COLO668 (cell line): ENCODE results near the gene SAXO1.
"Not testable (repeated sequence)": the region's sequence is repeated elsewhere in the genome, so short reads cannot be mapped to it uniquely, and the experiment has no call there.

Source experiments
- DNase-seq: peaks from one replicate; lab custom pipeline; 2025; ENCODE audit not compliant: unreplicated experiment; lab: John Stamatoyannopoulos, UW

The SAXO1 gene, protein sequence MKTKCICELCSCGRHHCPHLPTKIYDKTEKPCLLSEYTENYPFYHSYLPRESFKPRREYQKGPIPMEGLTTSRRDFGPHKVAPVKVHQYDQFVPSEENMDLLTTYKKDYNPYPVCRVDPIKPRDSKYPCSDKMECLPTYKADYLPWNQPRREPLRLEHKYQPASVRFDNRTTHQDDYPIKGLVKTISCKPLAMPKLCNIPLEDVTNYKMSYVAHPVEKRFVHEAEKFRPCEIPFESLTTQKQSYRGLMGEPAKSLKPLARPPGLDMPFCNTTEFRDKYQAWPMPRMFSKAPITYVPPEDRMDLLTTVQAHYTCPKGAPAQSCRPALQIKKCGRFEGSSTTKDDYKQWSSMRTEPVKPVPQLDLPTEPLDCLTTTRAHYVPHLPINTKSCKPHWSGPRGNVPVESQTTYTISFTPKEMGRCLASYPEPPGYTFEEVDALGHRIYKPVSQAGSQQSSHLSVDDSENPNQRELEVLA

DNA sequence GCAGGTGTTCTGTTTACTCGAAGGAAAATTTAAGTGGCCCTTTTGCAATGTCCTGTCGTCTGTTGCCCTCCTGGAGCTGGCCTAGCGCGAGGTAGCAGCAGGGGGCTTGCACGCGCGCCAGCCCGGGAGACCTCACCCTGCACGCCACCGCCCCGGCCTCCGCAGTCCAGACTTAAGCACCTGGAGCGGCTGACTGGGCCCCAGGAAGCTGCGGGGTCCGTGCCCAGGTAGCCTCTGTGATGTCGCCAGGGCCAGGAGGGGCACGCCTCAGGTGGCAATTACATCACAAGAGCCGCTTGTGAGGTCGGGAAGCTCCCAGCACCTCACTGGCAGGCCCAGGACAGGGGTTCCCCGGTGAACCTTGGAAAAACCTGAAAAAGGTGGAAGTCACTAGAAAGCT is at the start of gene SAXO1:
Gene SAXO1 (minus strand): TSS at position 195 of the 400 bp plus-strand sequence. CDS start 301 bp downstream, outside the sequence.
- no peak for DNase-seq

DNA sequence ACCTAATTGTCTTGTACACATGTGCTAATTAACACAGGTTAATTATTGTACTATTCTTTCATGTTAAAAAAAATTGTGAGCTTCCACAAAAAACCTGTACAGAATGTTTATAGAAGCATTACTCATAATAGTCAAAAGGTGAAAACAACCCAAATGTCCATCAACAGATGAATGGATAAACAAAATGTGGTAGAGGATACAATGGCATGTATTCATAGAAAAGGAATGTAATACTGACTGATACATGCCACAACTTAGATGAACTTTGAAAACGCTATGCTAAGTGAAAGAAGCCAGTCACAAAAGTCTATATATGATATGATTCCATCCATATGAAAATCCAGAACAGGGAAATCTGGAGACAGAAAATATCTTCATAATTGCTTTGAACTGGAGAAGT is 41.8 kb upstream of the SAXO1 start:
- no peak for DNase-seq

DNA sequence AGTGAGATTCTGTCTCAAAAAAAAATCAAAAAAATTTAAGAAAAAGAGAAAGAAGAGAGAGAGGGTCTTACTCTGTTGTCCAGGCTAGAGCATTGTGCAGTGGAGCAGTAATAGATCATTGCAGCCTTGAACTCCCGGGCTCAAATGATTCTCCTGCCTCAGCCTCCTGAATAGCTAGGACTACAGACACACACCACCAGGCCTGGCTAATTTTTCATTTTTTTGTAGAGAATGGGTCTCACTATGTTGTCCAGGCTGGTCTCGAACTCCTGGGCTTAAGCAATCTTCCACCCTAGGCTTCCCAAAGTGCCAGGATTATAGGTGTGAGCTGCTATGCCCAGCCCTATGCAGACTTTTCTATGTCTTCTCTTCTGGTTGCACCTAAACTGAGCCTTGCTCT is 41.2 kb upstream of the SAXO1 start:
- no peak for DNase-seq

DNA sequence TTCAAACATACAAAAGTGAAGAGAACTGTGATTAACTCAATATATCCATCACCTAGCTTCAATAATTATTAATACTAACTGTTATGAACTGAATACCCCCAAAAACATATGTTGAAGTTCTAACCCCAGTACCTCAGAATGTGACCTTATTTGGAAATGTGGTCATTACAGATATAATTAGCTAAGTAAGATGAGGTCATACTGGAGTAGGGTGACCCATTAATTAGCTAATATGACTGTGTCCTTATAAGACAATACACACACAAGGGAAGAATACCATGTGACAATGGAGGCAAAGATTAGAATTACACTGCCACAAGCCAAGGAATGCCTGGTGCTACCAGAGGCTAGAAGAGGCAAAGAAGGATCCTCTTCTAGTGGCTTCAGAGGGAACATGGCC is 24.0 kb upstream of the SAXO1 start:
- DNase-seq, result no peak

DNA sequence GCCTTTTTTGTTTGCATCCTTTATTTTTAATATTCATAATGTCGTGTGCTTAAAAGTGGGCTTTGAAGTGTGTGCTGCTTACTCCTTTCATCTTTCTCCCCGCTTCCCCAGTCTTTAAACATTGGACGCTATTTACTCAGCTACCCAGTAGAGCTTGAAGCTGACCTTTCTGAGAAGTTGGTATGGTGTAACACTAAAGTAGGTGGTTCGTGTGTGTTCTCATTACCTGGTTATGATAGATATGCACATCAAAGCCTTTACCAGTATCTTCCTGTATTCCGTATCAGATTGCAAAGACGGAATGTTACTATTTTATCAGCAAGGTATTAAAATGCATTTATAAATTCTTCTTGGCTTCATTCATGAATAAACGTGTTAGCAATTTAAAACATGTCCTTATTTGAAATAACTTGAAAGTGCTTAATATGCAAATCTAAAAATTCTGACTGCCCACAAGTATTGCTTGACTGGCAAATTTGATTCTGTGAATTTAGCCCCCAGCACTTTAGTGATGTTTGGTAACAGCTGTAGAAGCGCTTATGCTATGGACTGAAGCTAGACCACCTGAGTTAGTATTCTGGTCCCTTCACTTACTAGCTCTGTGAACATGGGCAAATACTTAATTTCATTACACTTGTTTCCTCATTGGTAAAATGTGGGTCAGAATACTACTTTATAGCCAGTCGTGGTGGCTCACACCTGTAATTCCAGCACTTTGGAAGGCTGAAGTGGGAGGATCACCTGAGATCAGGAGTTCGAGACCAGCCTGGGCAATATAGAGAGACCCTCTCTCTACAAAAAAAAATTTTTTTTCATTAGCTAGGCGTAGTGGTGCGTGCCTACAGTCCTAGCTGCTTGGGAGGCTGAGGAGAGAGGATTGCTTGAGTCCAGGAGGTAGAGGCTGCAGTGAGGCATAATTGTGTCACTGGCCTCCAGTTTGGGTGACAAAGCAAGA is 17.9 kb upstream of the SAXO1 start:
- DNase-seq, result no peak

DNA sequence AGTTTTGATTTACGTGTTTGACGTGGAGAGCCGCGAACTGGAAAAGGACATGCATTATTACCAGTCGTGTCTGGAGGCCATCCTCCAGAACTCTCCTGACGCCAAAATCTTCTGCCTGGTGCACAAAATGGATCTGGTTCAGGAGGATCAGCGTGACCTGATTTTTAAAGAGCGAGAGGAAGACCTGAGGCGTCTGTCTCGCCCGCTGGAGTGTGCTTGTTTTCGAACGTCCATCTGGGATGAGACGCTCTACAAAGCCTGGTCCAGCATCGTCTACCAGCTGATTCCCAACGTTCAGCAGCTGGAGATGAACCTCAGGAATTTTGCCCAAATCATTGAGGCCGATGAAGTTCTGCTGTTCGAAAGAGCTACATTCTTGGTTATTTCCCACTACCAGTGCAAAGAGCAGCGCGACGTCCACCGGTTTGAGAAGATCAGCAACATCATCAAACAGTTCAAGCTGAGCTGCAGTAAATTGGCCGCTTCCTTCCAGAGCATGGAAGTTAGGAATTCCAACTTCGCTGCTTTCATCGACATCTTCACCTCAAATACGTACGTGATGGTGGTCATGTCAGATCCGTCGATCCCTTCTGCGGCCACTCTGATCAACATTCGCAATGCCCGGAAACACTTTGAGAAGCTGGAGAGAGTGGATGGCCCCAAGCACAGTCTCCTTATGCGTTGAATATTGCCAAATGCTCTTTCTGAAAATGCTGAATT is 17.1 kb upstream of the SAXO1 start:
- peak; percentile 35 for DNase-seq

DNA sequence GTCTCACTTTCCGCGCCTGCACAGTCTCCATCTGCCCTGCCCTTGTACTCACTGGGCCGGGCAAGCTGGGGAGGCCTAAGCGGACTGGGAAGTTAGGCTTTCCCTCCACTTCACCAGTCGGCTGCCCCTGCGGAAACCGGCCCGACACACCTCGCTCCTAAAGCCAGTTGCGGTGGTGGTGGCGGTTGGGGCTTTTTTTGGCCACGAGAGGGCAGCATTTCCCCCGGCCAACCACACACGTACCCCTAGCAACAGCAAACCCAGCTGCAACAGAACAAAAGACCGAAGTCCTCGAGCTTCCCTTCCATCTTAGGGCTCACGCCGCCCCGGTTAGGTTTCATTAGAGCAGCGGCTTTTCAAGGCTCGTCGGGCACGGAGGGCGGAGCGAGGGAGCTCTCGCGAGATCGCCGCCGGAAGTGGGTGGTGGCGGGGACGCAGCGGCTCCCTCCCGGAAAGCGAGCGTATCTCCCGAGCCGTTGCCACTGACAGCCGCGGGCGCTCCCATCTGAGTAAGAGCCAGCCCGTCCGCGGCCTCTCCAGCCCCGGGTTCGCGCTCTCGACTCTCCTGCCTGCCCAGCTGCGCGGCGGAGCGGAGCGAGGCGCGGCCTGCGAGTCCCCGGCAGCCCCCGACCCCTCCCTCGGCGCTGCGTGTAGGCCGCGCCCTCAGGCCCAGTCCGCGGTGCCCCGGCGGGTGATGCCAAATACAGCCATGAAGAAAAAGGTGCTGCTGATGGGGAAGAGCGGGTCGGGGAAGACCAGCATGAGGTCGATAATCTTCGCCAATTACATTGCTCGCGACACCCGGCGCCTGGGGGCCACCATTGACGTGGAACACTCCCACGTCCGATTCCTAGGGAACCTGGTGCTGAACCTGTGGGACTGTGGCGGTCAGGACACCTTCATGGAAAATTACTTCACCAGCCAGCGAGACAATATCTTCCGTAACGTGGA is 16.2 kb upstream of the SAXO1 start, which contains the start of gene RRAGA:
Gene RRAGA (plus strand): TSS at position 462 of the 951 bp plus-strand sequence. CDS start 233 bp downstream, at position 695.
- peak; percentile 97 for DNase-seq

DNA sequence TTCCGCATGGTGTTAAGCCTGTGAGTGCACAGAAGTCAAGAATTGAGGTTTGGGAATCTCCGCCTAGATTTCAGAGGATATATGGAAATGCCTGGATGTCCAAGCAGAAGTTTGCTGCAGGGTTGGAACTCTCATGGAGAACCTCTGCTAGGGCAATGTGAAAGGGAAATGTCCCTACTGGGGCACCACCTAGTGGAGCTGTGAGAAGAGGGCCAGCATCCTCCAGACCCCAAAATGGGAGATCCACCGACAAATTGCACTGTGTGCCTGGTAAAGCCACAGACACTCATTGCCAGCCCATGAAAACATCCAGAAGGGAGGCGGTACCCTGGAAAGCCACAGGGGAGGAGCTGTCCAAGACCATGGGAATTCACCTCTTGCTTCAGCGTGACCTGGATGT is 3.6 kb upstream of the SAXO1 start:
- DNase-seq, result no peak

DNA sequence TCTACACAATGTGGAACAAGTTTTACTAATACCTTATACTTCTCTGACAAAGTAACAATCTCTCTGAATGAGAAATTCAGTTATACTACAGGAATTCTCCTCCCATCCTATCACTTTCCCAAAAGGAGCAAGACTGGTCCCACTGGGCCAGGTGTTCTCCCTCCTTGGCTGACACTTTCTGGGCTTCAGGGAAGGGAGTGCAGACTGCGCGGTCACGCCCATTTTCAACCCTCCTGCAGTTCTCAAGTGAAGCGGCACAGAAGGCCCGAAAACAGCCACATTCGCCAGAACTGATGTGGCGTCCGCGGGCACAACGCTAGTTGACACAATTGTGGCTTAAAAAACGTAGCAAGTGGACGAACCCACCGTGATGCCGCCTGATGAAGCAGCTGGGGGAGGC is 603 bp downstream of the SAXO1 start:
- DNase-seq, result no peak

DNA sequence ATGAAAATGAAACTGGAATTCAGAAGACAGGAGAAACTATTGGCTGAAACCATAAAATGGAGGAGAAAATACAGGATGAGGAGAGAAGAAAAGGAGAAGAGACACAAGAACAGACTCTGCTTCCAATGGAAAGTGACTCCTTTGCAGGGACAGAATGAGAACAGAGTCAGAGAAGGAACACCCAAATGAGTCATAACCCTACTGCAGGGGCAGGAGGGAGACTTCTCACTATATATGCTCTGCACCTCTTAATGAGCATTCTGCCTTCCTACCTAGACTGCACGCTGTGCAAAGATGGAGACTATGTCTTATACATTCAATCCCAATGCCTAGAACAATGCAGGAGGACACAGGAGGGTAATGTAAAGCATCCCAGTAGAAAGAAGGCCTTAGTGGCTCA is 2.1 kb downstream of the SAXO1 start:
- no peak for DNase-seq

DNA sequence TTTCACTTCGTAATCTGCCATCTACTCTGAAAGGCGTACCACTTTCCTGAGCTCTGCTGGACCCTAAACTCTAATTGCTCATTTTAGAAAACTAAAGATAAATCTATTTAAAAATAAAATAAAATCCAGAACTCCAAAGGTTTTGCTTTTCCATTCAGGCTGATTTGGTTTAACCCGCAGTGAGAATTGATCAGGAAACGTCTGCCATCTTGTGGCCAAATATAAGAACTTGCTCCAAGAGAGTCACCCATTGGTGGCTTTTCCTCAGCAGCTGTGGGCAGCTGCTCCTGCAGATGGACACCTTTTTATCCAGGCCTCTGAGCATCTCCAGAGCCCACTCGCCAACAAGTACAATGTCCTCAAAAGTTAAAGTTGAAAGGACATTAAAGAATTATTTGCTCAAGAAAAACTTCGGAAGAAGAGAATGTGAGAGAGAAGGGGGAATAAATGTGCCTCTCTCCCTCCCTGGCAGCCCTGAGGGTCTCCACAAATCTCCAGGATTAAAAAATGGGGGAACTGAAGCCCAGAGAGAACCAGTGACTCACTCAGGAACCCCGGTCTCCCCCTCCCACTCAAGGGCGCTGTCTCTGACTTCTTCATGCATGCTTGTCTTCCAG is 4.1 kb downstream of the SAXO1 start:
- DNase-seq, result peak; percentile 50

DNA sequence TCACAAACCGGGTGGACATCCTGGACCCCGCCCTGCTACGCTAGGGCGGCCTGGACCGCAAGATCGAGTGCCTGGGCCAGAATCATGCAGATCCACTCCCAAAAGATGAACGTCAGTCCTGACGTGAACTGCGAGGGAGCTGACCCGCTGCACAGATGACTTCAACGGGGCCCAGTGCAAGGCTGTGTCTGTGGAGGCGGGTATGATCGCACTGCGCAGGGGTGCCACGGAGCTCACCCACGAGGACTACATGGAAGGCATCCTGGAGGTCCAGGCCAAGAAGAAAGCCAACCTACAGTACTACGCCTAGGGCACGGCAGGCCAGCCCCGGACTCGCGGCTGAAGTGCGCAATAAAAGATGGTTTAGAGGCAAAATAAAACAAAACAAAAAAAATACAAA is 5.2 kb downstream of the SAXO1 start:
- DNase-seq, result no peak

DNA sequence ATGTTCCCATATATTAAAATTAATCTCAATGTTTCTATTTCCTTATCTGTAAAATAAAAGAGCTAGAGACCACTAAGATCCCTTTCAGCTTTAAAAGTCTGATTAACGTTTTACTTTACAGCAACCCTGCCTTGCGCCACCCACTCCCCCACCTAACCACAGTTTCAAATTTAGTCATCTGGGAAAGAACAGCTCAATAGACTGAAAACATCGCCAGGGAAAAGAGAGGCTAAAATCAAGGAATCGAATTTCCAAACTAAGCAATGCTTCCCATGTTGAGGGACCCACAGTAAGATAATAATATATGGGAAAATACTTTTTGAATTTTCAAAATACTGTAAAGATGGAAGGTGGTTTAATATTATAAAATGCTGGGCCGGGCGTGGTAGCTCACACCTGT is 6.6 kb downstream of the SAXO1 start:
- no peak for DNase-seq

DNA sequence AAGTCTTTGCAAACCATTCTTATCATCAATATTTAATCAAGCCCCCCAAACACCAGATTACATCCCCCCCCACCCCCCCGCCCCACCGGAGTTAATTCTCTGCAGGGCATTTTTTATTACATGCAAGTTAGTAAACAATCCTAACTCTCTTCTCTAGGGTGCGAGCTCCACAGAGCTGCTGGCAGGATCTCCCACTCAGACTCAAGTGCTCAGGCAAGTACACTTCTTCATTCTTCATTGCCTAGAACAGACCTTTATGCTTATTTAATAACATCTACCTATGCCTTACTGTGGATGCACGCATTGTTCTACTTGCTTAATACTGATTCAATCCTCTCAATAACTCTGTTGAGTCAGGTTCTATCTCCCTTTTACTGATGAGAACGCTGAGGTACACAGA is 9.9 kb downstream of the SAXO1 start:
- no peak for DNase-seq

DNA sequence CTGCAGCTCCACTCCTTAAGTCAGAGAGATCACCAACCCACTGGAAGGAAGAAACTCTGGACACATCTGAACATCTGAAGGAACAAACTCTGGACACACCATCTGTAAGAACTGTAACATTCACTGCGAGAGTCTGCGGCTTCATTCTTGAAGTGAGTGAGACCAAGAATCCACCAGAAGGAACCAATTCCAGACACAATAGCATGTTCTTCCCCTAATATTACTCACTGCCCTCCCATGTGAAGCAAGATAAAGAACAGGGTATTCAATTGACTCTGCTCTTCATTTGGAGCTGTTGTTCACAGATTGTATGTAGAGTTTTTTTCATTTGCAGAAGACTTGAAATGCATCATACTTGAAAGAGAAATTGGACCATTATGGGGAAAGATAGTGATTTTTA is 10.8 kb downstream of the SAXO1 start:
- DNase-seq, result no peak

DNA sequence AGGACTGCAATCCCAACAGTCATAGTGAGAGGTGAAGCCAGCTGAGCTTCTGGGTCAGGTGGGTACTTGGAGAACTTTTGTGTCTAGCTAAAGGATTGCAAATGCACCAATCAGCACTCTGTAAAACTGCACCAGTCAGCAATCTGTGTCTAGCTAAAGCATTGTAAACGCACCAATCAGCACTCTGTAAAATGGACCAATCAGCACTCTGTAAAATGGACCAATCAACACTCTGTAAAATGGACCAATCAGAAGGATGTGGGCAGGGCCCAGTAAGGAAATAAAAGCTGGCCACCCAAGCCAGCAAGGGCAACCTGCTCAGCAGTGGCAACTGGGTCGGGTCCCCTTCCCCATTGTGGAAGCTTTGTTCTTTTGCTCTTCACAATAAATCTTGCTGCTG is 11.4 kb downstream of the SAXO1 start:
- DNase-seq, result not testable (repeated sequence)

DNA sequence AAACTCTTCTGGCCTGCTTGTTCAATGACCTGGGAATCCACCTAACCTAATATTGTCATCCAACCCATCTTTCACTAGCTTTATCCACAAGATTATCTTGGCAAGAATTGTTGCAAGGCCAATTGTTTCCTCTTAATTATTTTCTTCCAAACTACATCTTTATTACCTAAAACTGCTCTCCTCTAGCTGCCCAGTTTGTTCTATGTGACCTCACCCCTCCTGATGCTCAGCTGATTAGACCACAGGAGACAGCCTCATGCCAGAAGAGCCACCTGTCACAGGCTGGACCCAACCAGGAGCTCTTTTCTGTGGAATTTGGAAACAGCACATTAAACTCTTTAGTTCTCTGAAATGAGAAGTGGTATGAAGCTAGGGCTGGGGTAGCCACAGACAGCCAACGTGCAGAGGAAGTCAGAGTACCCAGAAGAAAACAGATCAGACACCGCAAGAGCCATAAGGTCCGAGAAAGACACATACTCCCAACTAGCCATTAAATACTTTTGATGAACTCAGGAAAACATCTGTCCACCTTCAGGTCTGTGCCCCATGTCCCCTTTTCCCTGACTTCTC is 12.0 kb downstream of the SAXO1 start:
- DNase-seq, result no peak

DNA sequence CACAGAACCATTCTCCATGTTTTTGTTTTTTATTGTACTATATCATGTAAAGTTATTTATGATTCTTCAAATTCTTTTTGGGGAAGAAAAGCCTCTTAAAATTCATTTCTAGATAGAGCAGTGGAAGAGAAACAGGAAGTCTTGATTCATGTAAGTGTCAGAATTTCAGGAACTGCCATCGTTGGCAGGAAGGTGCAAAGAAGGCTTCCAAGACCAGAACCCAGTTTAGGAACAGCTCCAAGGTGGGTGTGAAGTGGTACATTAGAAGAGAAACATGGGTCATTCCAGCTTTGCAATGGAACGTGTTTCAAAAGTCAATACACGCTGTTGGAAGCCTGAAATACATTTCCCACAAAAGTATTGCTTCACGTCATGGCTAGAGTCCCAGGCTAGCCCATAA is 14.8 kb downstream of the SAXO1 start:
- no peak for DNase-seq

DNA sequence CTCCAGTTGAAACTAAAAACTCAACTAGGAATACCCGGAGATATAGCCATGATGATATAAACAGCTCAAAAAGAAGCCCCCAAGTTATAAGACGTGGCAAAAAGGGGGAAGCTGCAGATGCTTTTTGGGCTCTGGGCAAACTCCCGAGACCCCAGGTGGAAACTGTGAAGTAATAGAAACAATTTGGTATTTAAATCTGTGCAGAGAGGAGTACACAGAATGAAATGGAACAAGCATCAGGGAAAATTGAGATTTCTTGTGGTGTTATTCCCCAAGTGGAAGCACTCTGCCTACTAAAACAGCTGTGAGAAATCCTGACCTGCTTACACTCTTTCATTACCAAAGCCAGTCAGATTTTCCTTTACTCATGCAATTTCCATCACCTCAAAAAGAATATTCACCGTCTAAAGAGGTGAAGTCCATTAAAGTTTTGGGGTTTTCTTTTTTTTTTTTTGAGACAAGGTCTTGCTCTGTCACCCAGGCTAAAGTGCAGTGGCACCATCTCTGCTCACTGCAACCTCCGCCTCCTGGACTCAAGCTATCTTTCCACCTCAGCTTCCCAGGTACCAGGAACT is 23.5 kb downstream of the SAXO1 start:
- DNase-seq, result no peak
